Measurements from ENCODE around the gene SORBS2. TPM values are rescaled to one million over a fixed set of nuclear protein-coding genes. Genes with fewer than 3 reads are reported as not detected.

Gene SORBS2
- total RNA-seq, 1 experiment from 2014 or later, result 0.34 TPM

DNA sequence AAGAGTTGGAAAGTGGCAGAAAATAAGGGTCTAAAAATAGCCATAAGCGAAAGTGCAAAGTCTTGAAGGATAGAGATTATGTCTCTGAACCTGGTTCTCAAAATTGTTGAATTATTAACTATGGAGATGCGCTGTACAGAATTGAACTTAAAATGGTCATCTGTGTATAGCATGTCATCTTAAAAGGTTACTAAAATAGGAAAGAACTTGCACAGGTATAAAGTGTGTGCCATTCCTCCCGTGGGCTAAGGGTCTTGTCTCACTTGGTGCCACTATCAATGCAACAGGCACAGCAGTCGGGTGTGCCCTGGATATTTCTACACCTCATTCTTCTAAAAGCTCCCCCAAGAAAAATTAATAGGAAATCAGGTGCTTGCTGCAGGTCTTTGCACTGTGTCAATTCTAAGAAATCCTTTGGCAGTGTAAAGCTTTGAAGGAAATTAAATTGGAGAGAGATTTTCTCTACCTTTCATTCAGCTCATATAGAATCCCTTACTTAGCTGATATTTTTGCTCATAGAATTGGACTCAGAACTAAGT lies 2.4 kb downstream of the SORBS2 start:
- Histone ChIP-seq H3K27me3 (ENCODE audit: insufficient read depth, low read length) (no peaks in the 10 kb centered on the region), H3K4me3 (replicated peaks in 1 of 2; ENCODE audit: low read depth in 1 of 2, low read length in 2 of 2) (no peak overlapping the region), H3K9me3 (ENCODE audit: control insufficient read depth in 1 of 2, insufficient read depth in 1 of 2, low read depth in 1 of 2, low read length in 2 of 2) (no peaks in the 10 kb centered on the region), H3K4me2 (ENCODE audit: low read length) (no peak overlapping the region), H3K9me2 (ENCODE audit: insufficient read depth) (no peaks in the 10 kb centered on the region), H3K27ac (ENCODE audit: low read depth, low read length) (no peak overlapping the region), H3K79me2 (ENCODE audit: insufficient read depth, low read length) (no peaks in the 10 kb centered on the region), H3K9ac (ENCODE audit: low read length) (no peak overlapping the region), H4K20me1 (ENCODE audit: insufficient read depth) (no peaks in the 10 kb centered on the region), H3K36me3 (ENCODE audit: control insufficient read depth in 1 of 2, insufficient read depth in 2 of 2, low read length in 2 of 2) (no peaks in the 10 kb centered on the region), H3K4me1 (ENCODE audit: control insufficient read depth in 1 of 2, insufficient read depth in 2 of 2, low read length in 2 of 2) (no peaks in the 10 kb centered on the region), H2AFZ (ENCODE audit: low read depth, low read length, poor library complexity, severe bottlenecking) (no peak overlapping the region)
- DNase-seq (ENCODE audit: low read depth, low spot score) (no peak), ATAC-seq (no peak)
- ChIA-PET RAD21 (ENCODE audit: low non-redundant PET in 1 of 2, low total read pairs in 2 of 2, uncharacterized antibody in 2 of 2, unreplicated experiment in 2 of 2) (no interaction called here), POLR2A (no interaction called here), CTCF (no interaction called here)
- intact Hi-C loops (cut with micrococcal nuclease), result no loop called here
- no peak for TF ChIP-seq MAX (IDR thresholded peaks at IDR 0.05)
- no peak for TF ChIP-seq TCF7L2 (IDR thresholded peaks at IDR 0.05; ENCODE audit: borderline replicate concordance, extremely low read depth, insufficient read depth, insufficient read length)
- no peak for TF ChIP-seq CEBPB (IDR thresholded peaks at IDR 0.05; ENCODE audit: low read depth)
- TF ChIP-seq ELF1 (IDR thresholded peaks at IDR 0.05; ENCODE audit: borderline replicate concordance, low read depth), result no peak
- no TSS peak for BruUV-seq (replicated peaks)

- ChIA-PET POLR2A (no interaction called here), RAD21 (ENCODE audit: low non-redundant PET in 1 of 2, low total read pairs in 2 of 2, uncharacterized antibody in 2 of 2, unreplicated experiment in 2 of 2) (no interaction called here), CTCF (no interaction called here)
- no peaks in the 10 kb centered on the region for H3K9me3 ChIP-seq (ENCODE audit: control insufficient read depth in 1 of 2, insufficient read depth in 1 of 2, low read depth in 1 of 2, low read length in 2 of 2)
- TF ChIP-seq EZH2 (IDR thresholded peaks at IDR 0.05) (no peak), ELF1 (IDR thresholded peaks at IDR 0.05; ENCODE audit: borderline replicate concordance, low read depth) (no peak), SIN3A (IDR thresholded peaks at IDR 0.05; ENCODE audit: low read depth) (no peak), RAD21 (IDR thresholded peaks at IDR 0.05; ENCODE audit: low read depth) (no peak), POLR2A (IDR thresholded peaks at IDR 0.05; ENCODE audit: borderline replicate concordance, extremely low read depth, insufficient read depth, insufficient read length) (no peak), EGR1 (IDR thresholded peaks at IDR 0.05; ENCODE audit: low read depth) (no peak), TCF7L2 (IDR thresholded peaks at IDR 0.05; ENCODE audit: borderline replicate concordance, extremely low read depth, insufficient read depth, insufficient read length) (no peak), CTCF (IDR thresholded peaks at IDR 0.05 in 2 of 3, conservative IDR thresholded peaks at IDR 0.05 in 1 of 3; ENCODE audit: borderline replicate concordance in 1 of 3, insufficient read depth in 1 of 3, low read depth in 2 of 3, low read length in 2 of 3) (no peak), MAX (IDR thresholded peaks at IDR 0.05) (no peak)
- H3K4me2 ChIP-seq (ENCODE audit: low read length), result no peak overlapping the region
- H3K79me2 ChIP-seq (ENCODE audit: insufficient read depth, low read length), result no peaks in the 10 kb centered on the region
- intact Hi-C loops (cut with micrococcal nuclease), result no loop called here
- H3K27ac ChIP-seq (ENCODE audit: low read depth, low read length), result no peak overlapping the region
- H4K20me1 ChIP-seq (ENCODE audit: insufficient read depth), result no peaks in the 10 kb centered on the region
- H3K9ac ChIP-seq (ENCODE audit: low read length), result no peak overlapping the region
- no peak overlapping the region for H3K4me3 ChIP-seq (replicated peaks in 1 of 2; ENCODE audit: low read depth in 1 of 2, low read length in 2 of 2)
- H3K27me3 ChIP-seq (ENCODE audit: insufficient read depth, low read length), result no peaks in the 10 kb centered on the region
- H3K9me2 ChIP-seq (ENCODE audit: insufficient read depth), result no peaks in the 10 kb centered on the region
- H2AFZ ChIP-seq (ENCODE audit: low read depth, low read length, poor library complexity, severe bottlenecking), result no peak overlapping the region
- no peaks in the 10 kb centered on the region for H3K36me3 ChIP-seq (ENCODE audit: control insufficient read depth in 1 of 2, insufficient read depth in 2 of 2, low read length in 2 of 2)
- DNase-seq (ENCODE audit: low read depth, low spot score) (no peak), ATAC-seq (no peak)
- BruUV-seq (replicated peaks), result no TSS peak
- H3K4me1 ChIP-seq (ENCODE audit: control insufficient read depth in 1 of 2, insufficient read depth in 2 of 2, low read length in 2 of 2), result no peaks in the 10 kb centered on the region
Measured at GRCh38 chr4:185809121-185809520, 2.9 kb downstream of the SORBS2 start.
